GM21723 (cell line): Measurements from ENCODE around the gene MCM8.
A peak's percentile ranks its signal among the peaks of the same experiment; 100 is the strongest.

ENCODE experiments used
- ATAC-seq: cut with Tn5 transposase; IDR thresholded peaks from one replicate; pipeline ENCODE4 v1.9.1; 2021; ENCODE audit warnings: mild to moderate bottlenecking, moderate library complexity; ENCODE audit not compliant: unreplicated experiment

MCM8 gene

DNA sequence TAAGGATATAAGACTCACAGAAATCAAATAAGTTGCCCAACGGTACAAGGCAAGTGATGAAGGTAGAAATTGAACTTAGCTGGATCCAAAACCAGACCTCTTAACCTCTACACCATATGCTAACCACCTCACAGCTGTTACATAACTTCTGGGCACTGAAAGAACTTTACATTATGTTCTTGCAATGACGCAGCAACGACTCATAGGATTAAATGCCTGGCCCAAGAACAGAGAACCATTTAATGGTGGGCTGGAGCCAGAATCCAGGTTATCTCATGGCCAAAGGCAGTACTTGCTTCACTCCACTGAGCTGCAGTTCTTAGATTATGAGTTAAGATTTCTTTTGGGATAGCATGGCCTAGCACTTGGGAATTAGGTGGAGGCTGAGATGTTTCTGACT is 4.5 kb upstream of the MCM8 start:
- no peak for ATAC-seq

DNA sequence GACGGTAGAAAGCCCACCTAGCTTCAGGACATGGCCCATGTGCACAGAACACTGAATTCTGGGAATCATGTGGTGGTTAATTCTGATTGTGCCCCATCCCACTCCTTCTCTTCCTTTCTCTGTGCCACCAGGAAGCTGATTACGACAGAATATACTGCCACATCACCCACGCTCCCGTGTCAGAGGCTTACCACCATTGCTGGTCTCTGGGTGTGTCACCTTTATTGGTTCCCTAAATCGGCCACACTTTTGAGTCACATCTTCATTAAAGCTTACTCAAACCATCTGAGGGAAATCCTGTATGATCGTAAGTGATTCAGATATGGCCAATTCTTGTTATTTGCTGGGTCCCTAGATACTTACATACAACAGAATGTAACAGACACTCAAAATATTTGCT is 3.2 kb upstream of the MCM8 start:
- no peak for ATAC-seq

DNA sequence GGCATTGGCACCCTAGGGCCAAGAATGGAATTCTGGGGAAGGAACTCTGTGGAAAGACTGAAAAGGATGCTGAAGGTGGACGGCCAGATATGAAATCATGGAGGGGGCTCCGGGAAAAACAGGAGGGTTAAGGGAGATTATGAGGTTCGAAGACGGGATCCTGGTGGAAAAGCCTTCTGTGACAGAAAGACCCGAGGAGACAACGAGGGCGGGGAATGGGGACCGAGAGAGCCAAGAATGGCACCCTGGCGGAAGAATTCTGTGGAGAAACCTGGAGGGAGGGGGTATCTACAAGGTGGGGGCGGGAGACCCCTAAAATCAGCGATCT is 545 bp upstream of the MCM8 start:
- ATAC-seq = peak; percentile 1

DNA sequence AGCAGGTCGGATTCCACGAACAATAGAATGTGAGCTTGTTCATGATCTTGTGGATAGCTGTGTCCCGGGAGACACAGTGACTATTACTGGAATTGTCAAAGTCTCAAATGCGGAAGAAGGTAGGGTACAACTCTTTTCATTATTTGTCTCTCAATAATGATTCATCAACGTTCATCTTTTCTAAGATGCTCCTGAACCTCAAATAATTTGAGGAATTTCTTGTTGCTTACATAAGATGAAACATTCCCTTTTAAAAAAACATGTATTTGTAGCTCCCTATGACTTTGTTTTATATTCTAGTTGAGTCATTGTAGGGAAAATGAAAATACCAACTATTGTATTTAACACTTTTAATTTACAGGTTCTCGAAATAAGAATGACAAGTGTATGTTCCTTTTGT is 17.0 kb downstream of the MCM8 start:
- no peak for ATAC-seq

DNA sequence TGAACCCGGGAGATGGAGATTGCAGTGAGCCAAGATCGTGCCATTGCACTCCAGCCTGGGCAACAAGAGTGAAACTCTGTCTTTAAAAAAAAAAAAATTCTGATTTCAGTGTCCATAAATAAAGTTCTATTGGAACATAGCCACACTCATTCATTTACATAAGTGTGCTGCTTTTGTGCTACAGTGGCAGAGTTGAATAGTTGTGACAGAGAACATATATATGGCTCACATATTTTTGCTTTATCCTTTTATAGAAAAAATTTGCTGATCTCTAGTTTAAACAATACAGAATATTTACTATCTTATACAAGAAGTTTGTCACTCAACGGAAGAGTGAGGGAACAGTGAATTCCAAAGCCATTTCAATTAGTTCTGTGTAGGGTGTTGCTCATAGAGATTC is 18.0 kb downstream of the MCM8 start:
- ATAC-seq = no peak

DNA sequence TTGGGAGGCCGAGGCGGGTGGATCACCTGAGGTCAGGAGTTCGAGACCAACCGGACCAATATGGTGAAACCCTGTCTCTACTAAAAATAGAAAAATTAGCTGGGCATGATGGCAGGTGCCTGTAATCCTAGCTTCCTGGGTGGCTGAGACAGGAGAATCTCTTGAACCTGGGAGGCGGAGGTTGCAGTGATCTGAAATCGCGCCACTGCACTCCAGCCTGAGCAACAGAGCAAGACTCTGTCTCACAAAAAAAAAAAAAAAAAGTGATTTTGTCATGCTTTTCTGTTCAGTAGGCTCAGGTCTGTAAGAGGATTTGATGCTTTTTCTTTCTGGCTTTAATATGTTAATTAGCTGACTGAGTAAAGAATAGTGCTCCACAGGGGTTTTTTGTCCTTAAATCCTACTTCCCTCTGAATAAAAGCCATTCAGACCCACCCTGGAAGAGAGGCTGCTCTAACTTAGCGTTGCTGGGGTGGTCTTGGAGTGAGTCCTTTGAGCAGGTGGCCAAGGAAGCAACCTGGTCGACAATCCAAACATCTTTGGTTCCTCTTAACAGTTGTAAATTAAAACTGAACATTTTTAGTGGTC is 19.0 kb downstream of the MCM8 start:
- no peak for ATAC-seq

DNA sequence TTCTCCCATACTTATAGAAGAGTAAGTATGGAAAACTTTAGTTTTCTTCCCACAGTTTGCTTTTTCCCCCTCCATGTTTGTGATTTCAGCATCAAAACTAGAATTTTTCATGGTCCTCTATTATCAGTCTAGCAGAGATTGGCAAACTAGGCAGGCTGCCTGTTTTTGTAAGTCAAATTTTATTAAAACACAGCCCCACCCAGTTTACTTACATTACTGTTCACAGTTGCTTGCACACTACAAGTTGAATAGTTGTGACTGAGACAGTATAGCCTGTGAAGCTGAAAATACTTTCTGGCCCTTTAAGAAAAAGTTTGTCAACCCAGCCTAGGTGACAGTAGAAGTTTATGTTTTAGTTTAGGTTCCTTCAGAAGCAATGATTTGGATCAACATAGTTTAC is 19.5 kb downstream of the MCM8 start:
- no peak for ATAC-seq

DNA sequence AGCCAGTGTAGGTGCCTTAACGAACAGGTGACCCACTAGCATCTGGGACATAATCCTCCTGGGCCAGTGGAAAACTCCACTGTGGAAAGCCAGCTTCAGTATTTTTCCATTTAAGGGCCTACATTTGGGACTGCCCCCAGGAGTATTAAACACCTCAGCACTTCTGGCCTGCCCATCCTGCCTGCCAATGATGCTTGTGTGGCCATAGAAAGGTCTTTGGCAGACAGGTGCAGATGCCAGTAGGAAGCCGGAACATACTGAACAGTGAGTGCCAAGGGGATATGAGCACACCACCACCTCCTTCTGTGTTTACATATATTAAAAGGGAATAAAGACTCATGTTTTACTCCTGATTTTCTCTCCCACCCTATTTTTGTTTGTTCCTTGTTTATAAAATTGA is 19.9 kb downstream of the MCM8 start:
- ATAC-seq = no peak

DNA sequence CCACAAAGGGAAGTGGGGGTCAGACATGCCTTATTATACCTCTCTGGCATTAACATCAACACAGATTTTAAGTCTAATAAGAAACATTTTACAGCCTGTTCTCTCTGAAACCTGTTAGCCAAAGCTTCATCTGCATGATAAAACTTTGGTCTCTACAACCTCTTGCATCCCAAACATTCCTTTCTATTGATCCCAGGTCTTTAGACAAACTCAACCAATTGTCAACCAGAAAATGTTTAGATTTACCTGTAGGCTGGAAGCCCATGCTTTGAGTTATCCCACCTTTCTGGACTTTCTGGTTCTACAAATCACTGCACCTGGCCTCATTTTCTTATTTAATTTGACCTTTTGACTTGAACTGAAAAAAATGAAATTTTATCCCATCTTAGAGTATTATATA is 20.8 kb downstream of the MCM8 start:
- no peak for ATAC-seq

DNA sequence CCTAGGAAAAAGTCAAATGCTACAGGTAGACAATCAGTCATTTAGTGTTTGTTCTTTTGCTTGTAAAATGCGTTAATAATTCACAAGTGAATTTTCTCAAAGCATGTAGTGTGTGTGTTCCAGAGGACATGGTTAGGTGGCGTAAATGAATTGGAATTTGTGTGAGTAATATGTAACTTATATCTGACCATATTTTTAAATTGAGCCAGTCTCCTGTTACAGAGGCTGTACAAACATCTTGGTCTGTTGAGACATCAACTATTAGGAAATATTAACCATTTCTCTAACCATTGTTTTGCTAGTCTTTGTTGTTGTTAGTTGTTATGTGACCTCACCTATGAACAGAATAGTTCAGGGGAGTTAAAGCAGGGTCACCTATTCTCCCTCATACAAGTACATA is 22.7 kb downstream of the MCM8 start:
- no peak for ATAC-seq

DNA sequence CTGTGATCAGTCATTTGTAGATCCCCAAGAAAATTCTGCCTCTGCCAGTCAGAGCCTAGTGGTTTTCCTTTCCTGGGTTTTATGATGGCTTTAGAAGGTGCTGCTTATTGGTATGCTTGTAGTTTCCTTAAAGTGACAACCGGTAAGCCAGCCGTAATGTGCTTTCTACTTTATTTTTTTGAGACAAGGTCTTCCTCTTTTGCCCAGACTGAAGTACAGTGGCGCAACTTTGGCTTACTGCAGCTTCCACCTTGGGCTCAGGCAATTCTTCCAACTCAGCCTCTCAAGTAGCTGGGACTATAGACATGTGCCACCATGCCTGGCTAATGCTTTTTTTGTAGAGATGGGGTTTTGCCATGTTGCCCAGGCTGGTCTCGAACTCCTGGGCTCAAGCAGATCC is 23.5 kb downstream of the MCM8 start:
- ATAC-seq = no peak

DNA sequence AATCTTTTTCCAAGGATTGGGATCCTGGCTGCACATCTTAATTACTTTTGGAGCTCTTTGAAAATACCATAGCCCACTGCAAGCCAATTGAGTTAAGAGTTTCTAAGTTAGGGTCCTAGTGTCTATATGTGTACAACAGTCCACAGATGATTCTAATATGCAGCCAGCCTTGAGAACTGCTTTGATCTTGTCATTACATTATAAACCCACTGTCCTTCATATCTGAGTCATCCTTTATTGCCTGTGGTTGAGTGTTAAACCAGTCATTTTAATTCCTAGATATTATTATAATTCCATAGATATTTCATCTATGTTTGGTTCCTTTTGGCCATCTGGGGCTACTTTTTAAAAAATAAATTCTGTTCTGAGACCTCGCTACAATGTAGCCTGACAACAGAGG is 24.1 kb downstream of the MCM8 start:
- no peak for ATAC-seq

DNA sequence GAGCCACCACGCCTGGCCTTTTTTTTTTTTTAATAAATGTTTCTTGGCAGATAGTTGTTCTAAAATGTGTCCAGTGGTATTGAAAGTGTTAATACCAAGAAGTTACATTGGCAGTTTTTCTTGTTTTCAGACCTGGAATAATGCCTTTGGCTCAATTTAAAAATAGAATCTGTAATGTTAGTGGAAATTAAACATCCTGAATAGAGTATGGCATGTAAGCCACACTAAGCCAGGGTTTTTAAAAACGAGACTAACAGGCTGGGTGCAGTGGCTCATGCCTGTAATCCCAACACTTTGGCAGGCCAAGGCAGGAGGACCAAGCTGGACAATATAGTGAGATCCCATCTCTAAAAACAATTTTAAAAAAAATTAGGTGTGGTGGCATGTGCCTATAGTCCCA is 25.3 kb downstream of the MCM8 start:
- ATAC-seq = no peak

DNA sequence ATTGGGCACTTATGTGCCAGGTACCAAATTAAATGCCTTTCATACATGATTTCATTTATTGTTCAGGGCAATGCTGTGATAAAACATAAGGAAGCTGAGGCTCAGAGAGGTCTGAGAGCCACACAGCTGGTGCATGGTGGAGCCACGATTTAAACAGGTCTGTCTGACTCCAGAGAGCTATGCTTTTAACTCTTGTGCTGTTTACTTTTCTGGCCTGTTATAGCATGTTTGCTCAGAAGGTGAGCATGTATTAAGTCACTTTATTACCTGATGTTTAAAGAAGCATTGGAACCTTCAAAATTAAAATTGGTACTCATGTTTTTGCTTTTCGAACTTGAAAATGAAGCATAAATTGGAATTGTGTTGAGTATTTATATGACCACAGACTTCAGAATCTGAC is 26.8 kb downstream of the MCM8 start:
- no peak for ATAC-seq

DNA sequence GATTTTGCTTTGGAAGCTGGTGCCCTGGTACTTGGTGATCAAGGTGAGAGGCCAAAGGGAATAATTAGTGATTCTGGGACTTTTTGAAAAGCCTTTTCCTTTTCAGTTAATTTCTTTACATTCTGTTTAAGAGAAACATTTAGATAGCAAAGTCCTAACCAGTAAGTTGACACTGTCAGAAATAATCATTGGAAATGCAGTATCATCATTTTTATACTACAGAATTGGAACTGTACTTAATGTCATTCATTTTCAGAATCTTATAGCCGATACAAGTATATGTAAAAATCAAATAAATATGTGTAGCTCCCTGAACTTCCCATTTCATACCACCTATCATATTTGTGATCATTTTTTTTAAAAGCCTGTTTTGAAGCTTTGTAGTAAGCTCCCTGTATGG is 27.5 kb downstream of the MCM8 start:
- no peak for ATAC-seq

DNA sequence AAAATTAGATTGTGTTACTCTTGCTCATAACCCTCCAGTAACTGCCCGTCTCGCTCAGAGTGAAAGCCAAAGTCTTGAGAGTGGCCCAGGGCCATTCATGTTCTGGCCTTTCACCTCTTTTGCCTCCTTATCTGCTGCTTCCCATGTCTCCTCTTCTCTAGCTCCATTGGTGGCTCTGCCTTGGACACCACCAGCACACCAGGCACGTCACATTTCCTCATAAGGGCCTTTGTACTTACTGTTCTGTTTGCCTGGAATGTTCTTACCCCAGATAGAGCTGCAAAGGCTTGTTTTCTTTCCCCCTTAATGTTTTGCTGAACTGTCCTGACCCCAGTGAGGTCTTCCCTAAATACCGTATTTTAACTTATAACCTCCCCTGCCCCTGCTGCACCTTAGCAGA is 29.3 kb downstream of the MCM8 start:
- ATAC-seq = no peak

DNA sequence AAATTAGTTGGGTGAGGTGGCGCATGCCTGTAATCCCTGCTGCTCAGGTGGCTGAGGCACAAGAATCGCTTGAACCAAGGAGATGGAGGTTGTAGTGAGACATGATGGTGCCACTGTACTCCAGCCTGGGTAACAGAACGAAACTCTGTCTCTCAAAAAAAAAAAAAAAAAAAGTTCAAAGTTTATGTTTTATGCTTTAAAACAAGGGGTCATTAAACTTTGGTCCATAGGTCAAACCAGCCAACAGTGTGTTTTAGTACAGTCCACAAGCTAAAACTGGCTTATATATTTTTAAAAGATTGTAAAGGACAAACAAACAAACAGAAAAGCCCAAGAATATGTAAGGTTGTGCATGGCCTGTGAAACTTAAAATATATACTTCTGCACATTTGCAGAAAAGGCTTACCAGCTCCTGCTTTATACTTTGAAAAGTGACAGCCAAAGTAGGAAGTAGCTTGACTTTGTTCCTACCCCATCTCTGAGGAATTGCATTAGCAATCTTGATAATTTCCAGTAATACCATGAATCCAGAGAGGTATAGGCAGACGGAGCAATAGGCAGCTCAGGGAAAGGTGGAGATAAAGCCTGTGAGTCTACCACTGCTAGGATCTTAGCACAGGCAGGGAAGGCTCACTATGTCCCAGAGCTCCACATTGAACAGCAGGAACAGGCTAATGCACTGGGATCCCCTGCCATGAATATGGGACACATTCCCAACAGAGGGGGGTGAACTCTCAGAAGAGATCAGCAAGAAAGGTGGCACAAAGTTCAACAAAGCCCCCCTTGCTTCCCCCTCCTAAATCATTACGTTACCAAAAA is 30.5 kb downstream of the MCM8 start:
- no peak for ATAC-seq

DNA sequence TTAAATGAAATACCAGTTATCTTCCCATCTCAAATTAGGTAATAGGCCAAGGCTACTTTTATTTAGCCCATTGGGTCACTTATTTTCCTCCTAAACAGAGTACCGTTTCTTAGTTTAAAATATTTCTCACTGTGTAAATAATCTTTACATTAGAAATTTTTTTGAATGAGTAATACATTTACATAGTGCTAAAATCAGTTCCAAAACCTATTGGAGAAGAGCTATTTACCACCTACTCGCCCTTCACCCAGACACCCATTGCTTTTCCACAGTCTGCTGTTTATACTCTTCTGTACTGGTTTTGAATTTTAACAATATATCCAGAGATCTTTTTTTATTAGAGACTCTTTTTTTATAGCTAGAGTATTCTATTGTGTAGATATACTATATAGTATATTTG is 36.9 kb downstream of the MCM8 start:
- ATAC-seq = no peak

DNA sequence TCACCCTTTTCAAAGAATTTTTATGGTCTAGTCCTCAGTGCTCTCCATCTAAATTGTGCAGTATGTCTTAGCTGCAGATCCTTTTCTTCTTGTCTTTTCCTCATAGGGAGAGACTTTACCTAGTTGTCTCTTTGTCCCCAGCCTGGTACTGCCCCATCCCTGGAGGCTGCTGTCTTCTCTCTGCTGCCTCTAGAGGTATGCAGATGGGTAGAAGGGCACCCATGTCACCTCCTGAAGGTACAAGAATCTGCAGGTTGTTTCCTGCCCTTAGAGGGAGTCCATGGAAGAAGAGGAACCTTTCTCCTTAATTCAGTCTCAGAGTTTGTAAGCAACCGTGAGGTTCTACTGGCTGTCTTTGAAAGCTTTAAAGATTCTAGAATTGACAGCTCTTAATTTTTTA is 39.1 kb downstream of the MCM8 start:
- ATAC-seq = no peak

DNA sequence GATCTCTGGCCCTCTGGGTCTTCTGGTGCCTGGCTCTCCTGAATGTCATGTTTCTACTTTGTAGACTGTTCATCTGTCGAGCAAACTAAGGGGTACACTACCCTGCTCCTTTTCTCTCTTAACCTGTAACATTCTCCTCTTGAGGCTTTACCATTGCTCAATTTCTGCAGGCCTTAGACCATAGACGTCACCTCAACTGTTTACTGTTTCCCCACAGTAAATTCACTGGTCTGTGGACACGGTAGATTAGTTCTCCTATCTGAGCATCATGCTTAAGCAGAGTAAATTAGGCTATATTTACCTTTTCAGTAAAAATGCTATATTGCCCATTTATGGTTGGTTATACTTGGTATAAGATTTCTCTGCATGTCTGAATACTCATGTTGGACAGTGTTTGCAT is 40.5 kb downstream of the MCM8 start:
- no peak for ATAC-seq

DNA sequence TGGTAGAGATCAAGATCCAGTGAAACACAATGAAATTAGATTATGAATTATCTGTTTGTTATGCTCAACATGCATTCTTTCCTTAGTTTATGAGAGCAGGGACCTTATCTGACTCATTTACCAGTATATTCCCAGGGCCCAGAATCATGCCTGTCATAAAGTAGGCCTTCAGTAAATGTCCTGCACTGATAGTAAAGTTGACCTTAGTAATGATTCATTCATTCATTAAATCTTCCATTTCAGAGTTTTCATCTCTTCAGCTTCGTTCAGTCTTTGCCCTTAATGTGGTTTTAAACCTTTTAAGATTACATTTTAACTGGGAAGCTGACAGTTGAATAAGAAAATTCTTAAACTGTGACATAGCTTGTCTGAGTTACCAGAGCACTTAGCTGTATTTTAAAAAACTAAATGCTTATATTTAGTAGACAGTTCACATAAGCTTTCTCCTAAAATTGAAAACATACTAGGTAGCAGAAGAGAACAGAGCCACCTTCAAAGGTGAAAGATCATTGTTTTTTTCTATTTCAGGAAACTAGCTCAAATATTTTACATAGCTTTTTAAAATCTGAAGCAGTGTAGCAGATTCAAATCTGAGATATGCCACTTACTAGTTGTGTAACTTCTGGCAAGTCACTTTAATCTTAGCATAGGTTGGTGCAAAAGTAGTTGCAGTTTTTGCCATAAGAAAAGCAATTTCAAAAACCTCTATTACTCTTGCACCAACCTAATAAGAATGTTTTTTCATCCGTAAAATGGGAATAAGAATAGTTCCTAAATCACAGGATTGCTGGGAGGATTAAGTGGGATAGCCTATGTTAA is 41.4 kb downstream of the MCM8 start:
- no peak for ATAC-seq

DNA sequence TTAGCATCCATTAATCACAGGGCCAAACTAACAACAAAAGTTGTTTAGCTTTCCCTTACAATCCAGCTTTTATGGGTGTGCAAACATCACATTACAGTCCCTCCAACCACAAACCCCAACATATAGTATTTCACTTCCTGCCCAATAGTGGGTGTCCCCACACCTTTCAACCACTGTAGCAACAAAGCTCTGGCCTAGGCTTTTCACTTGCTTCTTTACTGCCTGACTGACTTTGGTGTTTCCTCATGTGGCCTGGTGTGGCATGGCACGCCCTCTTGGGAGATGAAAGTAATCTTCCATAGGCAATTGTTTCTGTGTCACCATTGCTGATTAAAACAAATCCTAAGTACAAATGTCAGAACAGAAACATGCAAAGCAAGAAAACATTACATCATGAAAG is 46.3 kb downstream of the MCM8 start:
- peak; percentile 95 for ATAC-seq
